Muscle layer of colon (tissue), 2 donors: Measurements from ENCODE around the gene ANKDD1B.

Source experiments
- H3K27ac ChIP-seq: one replicate; pipeline ENCODE4 v1.7.0; 2013; ENCODE audit warnings: low read depth, mild to moderate bottlenecking, low read length, moderate library complexity
- H3K27me3 ChIP-seq, 2 donors: one replicate each; pipeline ENCODE4 v1.7.0; 2013; ENCODE audit warnings: low read length in 2 of 2, mild to moderate bottlenecking in 2 of 2; ENCODE audit not compliant: insufficient read depth in 2 of 2, control insufficient read depth in 1 of 2
- H3K36me3 ChIP-seq: one replicate; pipeline ENCODE4 v1.7.0; 2013; ENCODE audit warnings: mild to moderate bottlenecking, low read length; ENCODE audit not compliant: insufficient read depth
- H3K4me1 ChIP-seq: one replicate; pipeline ENCODE4 v1.7.0; 2013; ENCODE audit warnings: mild to moderate bottlenecking, low read length; ENCODE audit not compliant: insufficient read depth
- H3K4me3 ChIP-seq, 2 donors: one replicate each; pipeline ENCODE4 v1.7.0; 2013; ENCODE audit warnings: low read length in 2 of 2, low read depth in 1 of 2, mild to moderate bottlenecking in 1 of 2, moderate library complexity in 1 of 2
- H3K9ac ChIP-seq: one replicate; pipeline ENCODE4 v1.7.0; 2013; ENCODE audit warnings: low read length
- H3K9me3 ChIP-seq: one replicate; pipeline ENCODE4 v1.7.0; 2013; ENCODE audit warnings: mild to moderate bottlenecking, low read length
- donor health status: abdominal sarcoma.
- donor health status: Adenocarcinoma of cecum.

Gene ANKDD1B

DNA sequence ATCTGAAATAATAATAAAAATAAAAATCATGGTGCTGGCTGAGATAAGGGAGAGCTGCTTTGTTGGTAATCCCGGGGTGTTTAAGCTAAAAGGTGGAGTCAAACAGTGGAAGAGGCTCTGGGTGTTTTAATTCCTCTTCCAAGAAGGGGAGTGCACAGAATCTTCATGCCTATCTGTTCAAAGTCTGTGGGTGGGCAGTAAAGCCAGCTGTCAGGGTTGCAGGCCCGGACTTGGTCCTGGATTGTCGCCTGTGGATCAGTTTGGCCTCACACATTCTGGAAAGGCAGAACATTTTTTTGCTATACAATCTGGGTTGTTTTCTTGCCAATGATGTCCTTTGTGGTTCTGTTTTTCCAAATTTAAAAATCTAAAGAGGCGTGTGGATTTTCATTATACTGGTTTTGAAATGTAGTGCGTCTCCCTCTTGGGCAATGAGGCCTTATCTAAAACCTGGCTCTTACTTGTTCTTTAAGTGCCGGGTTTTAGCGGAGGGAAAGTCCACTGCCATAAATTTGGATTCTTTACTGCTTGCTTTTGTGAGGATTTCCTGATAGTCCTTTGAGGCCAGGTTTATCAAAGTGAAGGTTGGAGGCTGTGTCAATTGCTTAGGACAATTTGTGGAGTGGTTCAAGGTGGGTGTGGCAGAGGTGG, 5.8 kb downstream of the ANKDD1B start:
- H3K27me3 ChIP-seq, result no peaks in the 10 kb centered on the region
- H3K9ac ChIP-seq, result no peak overlapping the region
- H3K4me3 ChIP-seq, result no peak overlapping the region
- no peaks in the 10 kb centered on the region for H3K9me3 ChIP-seq
- no peaks in the 10 kb centered on the region for H3K36me3 ChIP-seq
- H3K4me1 ChIP-seq, result peaks cover 8% of the 10 kb centered on the region
- no peak overlapping the region for H3K27ac ChIP-seq

DNA sequence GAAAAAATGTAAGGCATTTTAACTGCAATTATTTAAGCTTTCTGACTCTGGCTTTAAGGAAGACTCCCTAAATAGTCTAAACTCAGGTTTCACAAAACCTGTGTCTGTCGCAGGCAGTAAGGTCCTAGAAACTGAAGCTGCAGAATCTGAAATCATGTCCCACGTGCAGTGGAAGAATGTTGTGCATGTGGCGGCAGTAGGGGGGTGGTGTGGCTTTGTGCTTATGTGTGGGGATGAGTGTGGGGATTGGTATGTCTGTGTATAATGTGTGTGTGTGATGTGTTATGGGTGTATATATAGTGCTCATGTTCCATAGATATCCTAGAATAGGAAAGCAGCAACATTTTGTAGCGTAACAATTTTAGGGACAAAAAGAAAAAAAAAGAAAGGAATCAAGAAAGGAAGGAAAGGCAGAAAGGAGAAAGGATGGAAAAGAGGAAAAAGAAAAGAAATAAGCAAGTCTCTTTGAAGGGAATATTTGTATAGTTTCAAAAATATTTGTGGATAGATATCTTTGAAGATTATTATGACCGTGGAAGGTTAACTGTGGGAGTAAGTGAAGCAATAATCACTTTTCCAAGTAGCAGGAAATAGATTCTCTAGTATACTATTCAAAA, 6.6 kb downstream of the ANKDD1B start:
- H3K9me3 ChIP-seq, result no peaks in the 10 kb centered on the region
- H3K4me3 ChIP-seq, result no peak overlapping the region
- no peak overlapping the region for H3K27ac ChIP-seq
- H3K4me1 ChIP-seq, result peaks cover 8% of the 10 kb centered on the region
- no peaks in the 10 kb centered on the region for H3K27me3 ChIP-seq
- H3K9ac ChIP-seq, result no peak overlapping the region
- no peaks in the 10 kb centered on the region for H3K36me3 ChIP-seq

DNA sequence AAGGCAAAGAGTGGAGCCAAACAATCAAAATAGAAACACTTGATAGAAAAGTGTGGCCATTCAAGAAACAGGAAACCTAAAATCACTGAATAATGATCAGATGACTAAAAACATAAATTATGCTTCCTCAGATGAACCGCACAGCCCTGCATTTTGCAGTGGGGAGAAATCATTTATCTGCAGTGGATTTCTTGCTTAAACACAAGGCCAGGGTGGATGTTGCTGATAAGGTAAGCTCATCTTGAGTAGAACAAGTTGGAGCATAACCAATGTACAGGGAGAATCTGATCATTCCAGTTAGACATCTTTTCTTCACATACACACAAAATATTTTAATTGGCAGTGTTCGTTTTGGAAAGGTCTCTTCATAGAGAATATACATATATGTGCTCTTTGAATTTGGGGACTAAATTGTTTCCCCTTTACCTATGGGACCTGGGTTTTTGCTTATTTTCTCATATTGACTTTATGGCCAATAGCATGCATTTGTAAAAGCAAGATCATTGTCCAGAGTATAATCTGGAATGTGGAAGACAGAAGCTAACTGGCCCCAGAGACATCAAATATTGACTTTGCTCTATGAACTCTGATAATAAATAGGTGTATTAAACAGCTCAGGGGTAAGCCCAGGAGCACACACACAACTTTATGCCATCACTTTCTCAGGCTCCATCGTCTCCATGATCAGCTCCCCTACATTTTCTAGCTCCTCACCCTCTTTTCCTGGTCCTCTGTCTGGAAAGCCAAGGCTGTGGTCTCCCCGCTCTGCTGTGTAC, 9.1 kb downstream of the ANKDD1B start:
- Histone ChIP-seq H3K9me3 (no peaks in the 10 kb centered on the region), H3K27me3 (no peaks in the 10 kb centered on the region), H3K36me3 (no peaks in the 10 kb centered on the region), H3K4me3 (no peak overlapping the region), H3K27ac (no peak overlapping the region), H3K9ac (no peak overlapping the region), H3K4me1 (peaks cover 8% of the 10 kb centered on the region)

DNA sequence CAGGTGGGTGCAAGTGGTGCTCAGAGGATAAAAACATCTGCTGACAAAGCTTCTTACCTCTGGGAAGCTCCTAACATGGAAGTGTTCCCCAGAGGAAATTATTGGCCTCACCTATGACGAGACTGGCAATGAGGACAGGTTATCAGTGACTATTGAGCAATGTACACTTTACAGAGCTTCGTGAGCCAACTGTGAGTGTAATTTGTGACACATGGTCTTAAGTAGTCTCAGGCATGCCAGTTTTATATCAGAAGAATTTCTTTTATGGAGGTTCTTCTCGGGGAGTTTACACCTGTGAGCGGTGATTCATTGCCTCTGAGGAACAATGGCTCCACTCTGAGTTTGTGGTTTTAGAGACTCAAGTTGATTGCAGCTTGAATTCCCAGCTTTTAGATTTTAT, 11.3 kb downstream of the ANKDD1B start:
- H3K27me3 ChIP-seq, result no peaks in the 10 kb centered on the region
- no peak overlapping the region for H3K9ac ChIP-seq
- H3K27ac ChIP-seq, result no peak overlapping the region
- no peaks in the 10 kb centered on the region for H3K9me3 ChIP-seq
- no peak overlapping the region for H3K4me3 ChIP-seq
- no peaks in the 10 kb centered on the region for H3K4me1 ChIP-seq
- no peaks in the 10 kb centered on the region for H3K36me3 ChIP-seq

DNA sequence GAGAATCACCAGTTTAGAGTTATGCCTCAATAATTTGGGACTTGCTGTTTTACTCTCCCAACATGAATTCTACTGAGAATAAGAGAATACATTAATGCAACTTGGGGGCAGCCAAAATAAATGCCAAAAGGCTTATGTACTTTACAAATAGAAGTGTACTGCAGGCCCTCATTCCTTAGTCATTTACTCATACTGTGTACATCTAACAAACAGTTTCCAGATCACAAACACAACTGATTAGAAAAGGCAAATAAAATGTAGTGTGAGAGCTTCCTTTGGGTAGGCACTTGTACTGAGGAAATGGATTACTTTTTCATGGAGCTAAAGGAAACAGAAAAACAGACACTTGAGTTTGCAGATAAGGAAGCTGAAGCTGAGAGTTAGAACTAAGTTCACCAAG, 12.6 kb downstream of the ANKDD1B start:
- no peaks in the 10 kb centered on the region for H3K4me1 ChIP-seq
- H3K27ac ChIP-seq, result no peak overlapping the region
- no peaks in the 10 kb centered on the region for H3K36me3 ChIP-seq
- no peaks in the 10 kb centered on the region for H3K9me3 ChIP-seq
- H3K27me3 ChIP-seq, result no peaks in the 10 kb centered on the region
- no peak overlapping the region for H3K4me3 ChIP-seq
- H3K9ac ChIP-seq, result no peak overlapping the region

DNA sequence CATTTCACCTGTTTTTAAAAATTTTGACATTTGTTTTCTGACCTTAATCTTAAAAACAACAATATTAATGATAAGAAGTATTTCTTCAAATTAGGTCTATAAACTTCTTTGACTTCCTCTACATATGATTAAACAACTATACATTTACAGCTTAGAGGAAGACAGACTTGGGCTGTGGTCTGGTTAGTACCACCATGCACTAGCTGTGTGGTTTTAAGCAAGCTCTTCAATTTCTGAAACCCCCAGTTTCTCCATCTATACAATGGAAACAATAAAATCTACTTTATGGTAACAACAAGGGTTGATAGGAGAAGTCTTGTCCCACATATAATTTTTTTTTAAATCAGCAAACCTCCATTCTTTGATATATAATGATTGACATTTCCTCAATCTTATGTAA, 15.7 kb downstream of the ANKDD1B start:
- Histone ChIP-seq H3K27me3 (no peaks in the 10 kb centered on the region), H3K9ac (no peak overlapping the region), H3K4me3 (no peak overlapping the region), H3K9me3 (no peaks in the 10 kb centered on the region), H3K27ac (no peak overlapping the region), H3K4me1 (no peaks in the 10 kb centered on the region), H3K36me3 (no peaks in the 10 kb centered on the region)

DNA sequence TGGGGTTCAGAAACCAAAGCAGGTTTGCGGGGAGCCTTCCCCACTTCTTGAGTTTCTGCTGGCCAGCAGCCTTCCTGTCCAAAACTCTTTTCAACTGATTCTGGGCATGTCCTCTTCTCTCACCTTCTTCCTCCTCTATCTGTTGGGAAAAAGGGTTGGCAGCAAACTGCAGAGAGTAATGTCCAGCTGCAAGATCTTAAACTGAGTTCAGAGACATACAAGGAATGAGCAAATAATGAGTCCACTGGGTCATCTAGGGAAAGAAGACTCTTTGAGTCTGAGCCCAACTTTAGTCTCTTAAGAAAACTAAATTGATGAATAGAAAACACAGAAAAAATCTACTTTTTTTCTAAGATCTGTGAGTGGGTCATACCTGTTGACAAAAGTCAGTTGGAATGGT, 16.5 kb downstream of the ANKDD1B start:
- no peaks in the 10 kb centered on the region for H3K36me3 ChIP-seq
- no peaks in the 10 kb centered on the region for H3K4me1 ChIP-seq
- no peak overlapping the region for H3K4me3 ChIP-seq
- H3K9me3 ChIP-seq, result no peaks in the 10 kb centered on the region
- no peak overlapping the region for H3K9ac ChIP-seq
- no peaks in the 10 kb centered on the region for H3K27me3 ChIP-seq
- no peak overlapping the region for H3K27ac ChIP-seq

DNA sequence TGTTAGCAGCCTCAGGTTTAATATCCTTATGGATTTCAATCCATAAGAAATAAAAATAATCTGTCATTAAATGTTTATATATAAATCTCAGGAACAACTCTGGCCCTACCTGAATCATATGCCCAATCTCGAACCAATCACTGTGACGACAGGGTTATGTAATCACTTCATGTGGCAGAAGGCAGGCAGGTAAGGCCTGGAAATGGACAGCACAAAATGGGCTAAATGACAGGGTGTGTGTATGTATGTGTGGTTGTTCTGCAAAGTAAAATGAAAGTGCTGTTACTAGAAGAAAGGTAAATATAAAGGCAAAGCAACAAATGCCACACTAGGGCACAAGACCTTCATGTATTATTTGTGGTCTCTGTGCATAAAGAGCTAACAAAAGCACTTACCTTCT, 19.6 kb downstream of the ANKDD1B start:
- Histone ChIP-seq H3K4me3 (no peak overlapping the region), H3K9me3 (no peaks in the 10 kb centered on the region), H3K36me3 (no peaks in the 10 kb centered on the region), H3K27me3 (no peaks in the 10 kb centered on the region), H3K27ac (no peak overlapping the region), H3K4me1 (no peaks in the 10 kb centered on the region), H3K9ac (no peak overlapping the region)

DNA sequence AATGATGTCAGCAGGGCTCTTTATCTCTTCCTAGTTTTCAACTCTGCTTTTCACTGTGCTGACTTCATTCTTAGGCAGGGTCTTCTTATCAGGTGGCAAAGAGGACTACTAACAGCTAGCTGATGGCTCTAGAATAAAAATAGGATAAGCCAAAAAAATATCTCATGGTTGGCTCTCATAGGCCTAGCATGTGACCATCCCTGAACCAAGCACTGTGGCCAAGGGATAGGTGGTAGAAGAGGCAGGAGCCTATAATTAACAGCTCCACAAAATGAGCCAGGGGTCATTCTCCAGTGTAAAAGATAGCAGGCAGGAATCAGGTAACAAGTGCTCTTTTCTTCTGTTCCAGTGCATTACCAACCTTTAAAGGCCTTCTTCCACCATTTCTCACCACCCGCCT, 21.1 kb downstream of the ANKDD1B start:
- H3K27ac ChIP-seq, result no peak overlapping the region
- H3K9me3 ChIP-seq, result no peaks in the 10 kb centered on the region
- H3K4me3 ChIP-seq, result no peak overlapping the region
- H3K9ac ChIP-seq, result no peak overlapping the region
- H3K4me1 ChIP-seq, result no peaks in the 10 kb centered on the region
- no peaks in the 10 kb centered on the region for H3K36me3 ChIP-seq
- no peaks in the 10 kb centered on the region for H3K27me3 ChIP-seq

DNA sequence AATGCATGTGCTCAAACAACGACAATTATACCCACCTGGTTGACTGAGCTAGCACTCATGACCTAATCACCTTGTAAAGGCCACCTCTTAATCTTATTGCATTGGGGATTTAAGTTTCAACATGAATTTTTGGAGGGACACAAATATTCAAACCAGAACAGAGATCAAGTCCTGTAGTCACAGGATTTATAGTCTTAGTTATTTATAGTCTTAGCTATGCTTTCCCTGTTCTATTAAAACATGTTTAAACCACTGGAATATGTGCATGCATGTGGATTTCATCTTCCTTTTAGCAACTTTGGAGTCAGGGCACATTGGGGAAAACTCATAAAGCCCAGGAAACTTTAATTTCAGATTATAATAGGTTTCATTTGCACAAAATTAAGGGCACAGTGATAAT, 26.7 kb downstream of the ANKDD1B start:
- H3K36me3 ChIP-seq, result no peaks in the 10 kb centered on the region
- H3K9me3 ChIP-seq, result no peaks in the 10 kb centered on the region
- H3K4me3 ChIP-seq, result no peak overlapping the region
- H3K27me3 ChIP-seq, result no peaks in the 10 kb centered on the region
- H3K9ac ChIP-seq, result no peak overlapping the region
- no peak overlapping the region for H3K27ac ChIP-seq
- no peaks in the 10 kb centered on the region for H3K4me1 ChIP-seq

DNA sequence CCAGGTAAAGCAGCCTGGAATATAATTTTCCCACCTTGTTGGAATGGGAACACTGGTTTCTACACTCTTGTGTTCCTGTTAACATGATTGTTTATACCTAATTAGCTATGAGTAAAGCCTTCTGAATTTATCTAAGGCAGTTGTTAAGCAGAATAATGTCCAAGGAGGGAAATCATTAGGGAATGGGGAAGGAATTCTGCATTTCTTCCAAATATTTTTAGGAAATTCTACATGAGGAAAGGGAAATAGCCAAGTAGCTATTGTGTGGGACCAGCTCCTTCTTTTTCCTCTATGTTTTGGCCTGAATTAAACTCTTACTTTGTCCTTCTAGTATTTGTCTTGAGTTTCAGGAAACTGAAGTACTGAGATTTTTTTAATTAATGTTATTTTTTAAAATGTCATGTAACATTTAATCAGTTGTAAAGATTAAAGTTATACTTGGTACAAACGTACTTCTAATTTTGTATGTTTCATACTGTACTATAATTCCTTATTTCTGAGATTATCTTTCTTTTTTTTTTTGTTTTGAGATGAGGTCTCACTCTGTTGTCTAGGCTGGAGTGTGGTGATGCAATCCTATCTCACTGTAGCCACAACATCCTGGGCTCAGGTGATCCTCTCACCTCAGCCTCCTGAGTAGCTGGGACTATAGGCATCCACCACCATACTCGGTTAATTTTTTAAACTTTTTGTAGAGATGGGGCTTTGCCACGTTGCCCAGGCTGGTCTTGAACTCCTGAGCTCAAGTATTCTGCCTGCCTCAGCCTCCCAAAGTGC, 28.5 kb downstream of the ANKDD1B start:
- Histone ChIP-seq H3K4me1 (no peaks in the 10 kb centered on the region), H3K27me3 (no peaks in the 10 kb centered on the region), H3K36me3 (no peaks in the 10 kb centered on the region), H3K4me3 (no peak overlapping the region), H3K9me3 (no peaks in the 10 kb centered on the region), H3K27ac (no peak overlapping the region), H3K9ac (no peak overlapping the region)
